ENCODE results near the gene KCNMA1.

DNA sequence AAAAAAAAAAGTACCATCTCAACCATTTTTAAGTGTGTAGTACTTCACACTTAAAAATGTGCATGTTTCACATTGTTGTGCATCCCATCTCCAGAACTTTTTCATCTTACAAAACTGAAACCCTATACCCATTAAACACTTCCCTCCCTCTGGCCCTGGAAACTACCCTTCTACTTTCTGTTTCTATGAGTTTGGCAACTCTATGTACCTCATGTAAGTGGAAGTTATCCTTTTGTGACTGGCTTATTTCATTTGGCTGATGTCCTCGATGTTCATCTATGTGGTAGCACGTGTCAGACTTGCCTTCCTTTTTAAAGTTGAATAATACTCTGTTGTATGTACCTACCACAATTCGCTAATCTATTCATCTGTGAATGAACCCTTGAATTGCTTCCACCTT lies 12.2 kb downstream of the KCNMA1 start:
- TF ChIP-seq YY1 (IDR thresholded peaks at IDR 0.05; ENCODE audit: extremely low read depth, insufficient replicate concordance, low read depth, low read length) (no peak), EZH2 (IDR thresholded peaks at IDR 0.05) (no peak), SIN3A (IDR thresholded peaks at IDR 0.05; ENCODE audit: low read depth) (no peak), ZNF274 (IDR thresholded peaks at IDR 0.05; ENCODE audit: low read depth, low read length) (no peak), POLR2A (IDR thresholded peaks at IDR 0.05; ENCODE audit: borderline replicate concordance, extremely low read depth, insufficient read depth, insufficient read length) (no peak)
- TF ChIP-seq, protein P1, sequence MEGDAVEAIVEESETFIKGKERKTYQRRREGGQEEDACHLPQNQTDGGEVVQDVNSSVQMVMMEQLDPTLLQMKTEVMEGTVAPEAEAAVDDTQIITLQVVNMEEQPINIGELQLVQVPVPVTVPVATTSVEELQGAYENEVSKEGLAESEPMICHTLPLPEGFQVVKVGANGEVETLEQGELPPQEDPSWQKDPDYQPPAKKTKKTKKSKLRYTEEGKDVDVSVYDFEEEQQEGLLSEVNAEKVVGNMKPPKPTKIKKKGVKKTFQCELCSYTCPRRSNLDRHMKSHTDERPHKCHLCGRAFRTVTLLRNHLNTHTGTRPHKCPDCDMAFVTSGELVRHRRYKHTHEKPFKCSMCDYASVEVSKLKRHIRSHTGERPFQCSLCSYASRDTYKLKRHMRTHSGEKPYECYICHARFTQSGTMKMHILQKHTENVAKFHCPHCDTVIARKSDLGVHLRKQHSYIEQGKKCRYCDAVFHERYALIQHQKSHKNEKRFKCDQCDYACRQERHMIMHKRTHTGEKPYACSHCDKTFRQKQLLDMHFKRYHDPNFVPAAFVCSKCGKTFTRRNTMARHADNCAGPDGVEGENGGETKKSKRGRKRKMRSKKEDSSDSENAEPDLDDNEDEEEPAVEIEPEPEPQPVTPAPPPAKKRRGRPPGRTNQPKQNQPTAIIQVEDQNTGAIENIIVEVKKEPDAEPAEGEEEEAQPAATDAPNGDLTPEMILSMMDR (IDR thresholded peaks at IDR 0.05 in 2 of 3, conservative IDR thresholded peaks at IDR 0.05 in 1 of 3; ENCODE audit: borderline replicate concordance in 1 of 3, insufficient read depth in 1 of 3, low read depth in 2 of 3, low read length in 2 of 3), result no peak

Measured in HCT116 (cell line).